Posterior cingulate gyrus (tissue), 11 donors: Measurements from ENCODE around the gene DRAM1.
"Not testable (repeated sequence)": the region's sequence is repeated elsewhere in the genome, so short reads cannot be mapped to it uniquely, and the experiment has no call there.

ENCODE experiments used
- DNase-seq, 10 donors: peaks; one replicate each; pipeline versions ENCODE4 v3.0.0 to v3.0.0-alpha.2; 2020 to 2021; ENCODE audit warnings: mixed read lengths in 3 of 10
- intact Hi-C: fragments of 100-400 bp; cut with DNase I; formaldehyde crosslinking; loops from one replicate; pipeline ENCODE4 v1.15.1; 2023

The DRAM1 gene, protein sequence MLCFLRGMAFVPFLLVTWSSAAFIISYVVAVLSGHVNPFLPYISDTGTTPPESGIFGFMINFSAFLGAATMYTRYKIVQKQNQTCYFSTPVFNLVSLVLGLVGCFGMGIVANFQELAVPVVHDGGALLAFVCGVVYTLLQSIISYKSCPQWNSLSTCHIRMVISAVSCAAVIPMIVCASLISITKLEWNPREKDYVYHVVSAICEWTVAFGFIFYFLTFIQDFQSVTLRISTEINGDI

DNA sequence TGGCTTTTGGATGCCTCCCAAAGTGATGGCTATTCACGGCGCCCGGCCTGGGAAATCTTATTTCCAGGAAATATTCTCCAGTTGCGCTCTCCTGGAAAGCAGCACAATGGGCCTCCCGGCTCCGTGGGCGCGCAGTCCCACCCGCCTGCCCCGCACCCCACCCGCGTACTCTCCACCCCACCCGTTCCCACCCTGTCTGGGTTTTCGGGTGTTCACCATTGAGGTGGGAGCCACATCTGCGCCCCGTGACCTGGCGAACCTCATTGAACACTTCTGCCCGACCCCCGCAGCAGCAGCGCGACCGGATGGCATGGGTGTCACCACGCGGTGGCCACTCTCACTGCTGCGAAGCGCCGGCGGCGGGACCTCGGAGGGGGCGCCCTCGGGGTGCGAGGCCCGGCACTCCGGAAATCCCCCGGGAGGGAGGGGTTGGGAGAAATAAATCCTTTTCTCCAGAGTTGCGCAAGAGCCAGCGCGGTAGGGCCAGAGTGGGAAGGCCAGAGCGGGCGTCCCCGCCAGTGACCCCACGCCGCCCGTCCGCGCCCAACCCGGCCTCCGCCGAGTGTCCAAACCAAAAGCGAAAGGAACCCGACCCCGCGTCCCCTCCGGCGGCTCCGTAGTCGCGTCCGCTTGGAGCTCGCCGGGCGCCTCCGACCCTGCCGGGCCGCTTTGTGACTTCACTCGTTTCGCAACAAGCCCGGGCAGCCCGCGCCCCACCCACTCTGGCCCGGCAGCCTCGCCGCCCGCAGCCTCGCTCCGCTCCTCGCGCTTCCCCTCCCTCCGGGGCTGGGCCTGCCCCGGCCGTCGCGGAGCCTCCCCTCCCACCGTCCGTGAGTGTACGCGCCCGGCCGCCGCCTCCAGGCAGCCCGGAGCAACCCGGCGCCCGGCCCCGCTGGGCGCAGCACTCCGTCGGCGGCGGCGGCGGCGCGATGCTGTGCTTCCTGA lies at the start of gene DRAM1:
DRAM1 (plus strand) TSS at position 720 of the 945 bp plus-strand sequence; CDS start at position 930, 210 bp downstream.
- intact Hi-C loops: no loop called here
- DNase-seq: peak; percentile 38 to 95 (median 64)

DNA sequence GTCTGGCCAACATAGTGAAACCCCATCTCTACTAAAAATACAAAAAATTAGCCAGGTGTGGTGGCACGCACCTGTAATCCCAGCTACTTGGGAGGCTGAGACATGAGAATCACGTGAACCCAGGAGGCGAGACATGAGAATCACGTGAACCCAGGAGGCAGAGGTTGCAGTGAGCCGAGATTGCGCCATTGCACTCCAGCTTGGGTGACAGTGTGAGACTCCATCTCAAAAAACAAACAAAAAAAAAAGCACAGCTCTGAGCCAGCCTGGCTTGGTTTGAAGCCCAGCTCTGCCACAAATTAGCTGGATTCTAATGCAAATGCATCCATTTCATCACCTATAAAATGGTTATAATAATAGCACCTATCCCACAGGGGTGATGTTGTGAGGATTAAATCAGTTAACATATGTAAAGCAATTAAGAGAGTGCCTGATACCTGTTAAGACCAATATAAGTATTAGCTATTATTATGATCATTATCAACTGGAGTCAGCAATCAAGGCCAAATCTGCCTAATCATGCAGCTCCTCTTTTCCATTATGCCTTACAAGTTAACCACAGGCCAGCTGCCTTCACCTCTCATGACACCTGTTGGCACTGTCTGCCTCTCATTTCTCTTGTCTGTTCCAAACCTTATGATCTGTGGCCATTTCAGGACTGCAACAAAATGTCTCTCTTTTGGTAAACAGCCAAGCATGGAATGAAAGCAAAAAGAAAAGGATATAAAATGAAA lies 48.8 kb upstream of the DRAM1 start:
- DNase-seq: no peak
- intact Hi-C loops: loop anchor here (5.0 kb wide), 1 partner anchor 36 kb away; no protein-coding TSS in a partner anchor

DNA sequence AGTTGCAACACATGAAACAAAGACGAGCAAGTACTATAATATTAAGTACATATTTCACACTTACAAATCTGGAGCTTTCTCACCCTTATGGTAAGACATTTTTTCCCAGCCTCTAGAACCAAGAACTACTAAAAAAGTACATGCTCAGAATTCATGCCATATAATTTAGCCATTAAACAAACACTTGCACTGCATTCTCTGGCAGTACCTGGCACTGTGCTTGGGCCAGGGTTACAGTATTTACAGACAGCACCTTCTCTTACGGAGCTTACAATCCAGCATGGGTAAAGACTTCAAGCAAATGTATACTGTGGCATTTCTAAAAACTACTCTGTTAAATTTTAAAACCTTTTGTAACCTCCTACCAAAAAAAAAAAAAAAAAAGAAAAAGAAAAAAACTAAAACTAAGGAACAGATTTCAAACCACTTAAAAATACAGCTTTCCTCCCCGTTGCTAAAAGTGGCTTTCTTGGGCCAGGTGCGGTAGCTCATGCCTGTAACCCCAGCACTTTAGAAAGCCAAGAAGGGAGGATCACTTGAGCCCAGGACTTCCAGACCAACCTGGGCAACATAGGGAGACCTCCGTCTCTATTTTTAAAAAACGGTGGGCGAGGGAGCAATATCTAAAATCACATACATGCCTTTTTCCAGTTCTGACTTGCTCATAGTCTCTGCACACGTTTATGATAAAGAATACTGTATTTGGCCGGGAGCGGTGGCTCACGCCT lies 47.6 kb upstream of the DRAM1 start:
- intact Hi-C loops: loop anchor here (2.0 to 5.0 kb wide), 3 partner anchors 38 to 423 kb away; partner anchors contain the start of gene ARL1
- no peak for DNase-seq

DNA sequence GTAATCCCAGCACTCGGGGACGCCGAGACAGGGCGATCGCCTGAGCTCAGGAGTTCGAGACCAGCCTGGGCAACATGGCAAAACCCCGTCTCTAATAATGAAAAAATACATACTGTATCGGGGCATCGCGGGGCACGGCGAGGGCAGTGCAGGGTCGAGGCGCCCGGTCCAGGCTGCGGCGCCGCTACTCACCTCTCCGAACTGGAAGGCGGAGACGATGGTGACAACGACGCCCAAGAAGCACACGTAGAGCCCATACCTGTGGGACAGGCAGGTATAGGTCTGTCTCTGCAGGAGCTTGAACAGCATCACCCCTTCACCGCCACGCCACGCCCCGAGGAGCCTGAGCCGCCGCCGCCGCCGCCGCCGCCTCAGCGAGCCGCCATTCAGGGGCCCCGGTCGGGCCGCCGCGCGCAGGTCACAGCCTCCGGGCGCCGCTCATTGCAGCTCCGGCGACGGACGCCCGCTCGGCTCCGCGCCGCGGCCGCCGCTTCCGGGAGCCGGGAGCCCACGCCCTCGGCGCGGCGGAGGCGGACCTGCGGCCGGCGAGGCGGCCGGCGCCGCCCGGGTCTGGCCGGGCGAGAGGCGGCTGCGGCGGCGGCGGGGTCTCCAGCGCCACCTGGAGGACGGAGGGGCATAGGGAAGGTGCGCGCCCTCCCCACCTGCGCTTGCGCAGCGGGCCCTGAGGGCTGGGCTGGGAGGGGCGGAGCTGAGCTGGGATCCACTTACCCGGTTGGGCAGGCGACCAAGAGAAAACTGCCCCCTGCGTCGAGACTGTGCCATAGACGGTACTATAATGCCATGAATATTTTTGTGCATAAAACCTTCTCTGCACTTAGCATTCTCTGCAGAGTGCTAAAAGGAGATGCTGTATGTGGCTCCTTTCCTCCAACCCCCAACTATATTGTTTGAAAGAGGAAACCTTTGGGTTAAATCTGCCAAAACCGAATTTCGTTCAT lies 46.7 kb upstream of the DRAM1 start, which contains the start of gene GNPTAB:
GNPTAB (minus strand) TSS at position 593 of the 959 bp plus-strand sequence; CDS start at position 309, 284 bp downstream.
- intact Hi-C loops: loop anchor here (2.0 to 5.0 kb wide), 2 partner anchors 58 to 423 kb away; partner anchors contain the start of gene ARL1

DNA sequence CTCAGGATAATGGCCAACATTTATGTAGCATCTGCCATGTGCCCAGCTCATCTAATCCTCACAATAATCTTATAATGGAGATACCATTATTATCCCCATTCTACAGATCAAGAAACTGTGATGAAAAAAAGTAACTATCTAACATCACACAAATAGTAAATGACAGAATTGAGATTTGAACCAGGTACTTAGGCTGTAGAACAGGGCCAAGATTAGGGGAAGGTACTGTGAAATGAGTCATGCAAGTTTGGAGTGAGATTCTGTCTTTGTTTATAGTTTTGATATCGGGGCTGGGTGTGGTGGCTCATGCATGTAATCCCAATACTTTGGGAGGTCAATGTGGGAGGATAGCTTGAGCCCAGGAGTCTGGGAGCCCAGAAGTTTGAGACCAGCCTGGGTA lies 45.4 kb upstream of the DRAM1 start:
- DNase-seq: no peak
- intact Hi-C loops: loop anchor here (5.0 kb wide), 1 partner anchor 425 kb away; the partner anchor contains the start of gene ARL1

More for the DNA sequence above, 46.7 kb upstream of the DRAM1 start, which contains the start of gene GNPTAB:
- peak; percentile 84 to 99 (median 90) for DNase-seq

DNA sequence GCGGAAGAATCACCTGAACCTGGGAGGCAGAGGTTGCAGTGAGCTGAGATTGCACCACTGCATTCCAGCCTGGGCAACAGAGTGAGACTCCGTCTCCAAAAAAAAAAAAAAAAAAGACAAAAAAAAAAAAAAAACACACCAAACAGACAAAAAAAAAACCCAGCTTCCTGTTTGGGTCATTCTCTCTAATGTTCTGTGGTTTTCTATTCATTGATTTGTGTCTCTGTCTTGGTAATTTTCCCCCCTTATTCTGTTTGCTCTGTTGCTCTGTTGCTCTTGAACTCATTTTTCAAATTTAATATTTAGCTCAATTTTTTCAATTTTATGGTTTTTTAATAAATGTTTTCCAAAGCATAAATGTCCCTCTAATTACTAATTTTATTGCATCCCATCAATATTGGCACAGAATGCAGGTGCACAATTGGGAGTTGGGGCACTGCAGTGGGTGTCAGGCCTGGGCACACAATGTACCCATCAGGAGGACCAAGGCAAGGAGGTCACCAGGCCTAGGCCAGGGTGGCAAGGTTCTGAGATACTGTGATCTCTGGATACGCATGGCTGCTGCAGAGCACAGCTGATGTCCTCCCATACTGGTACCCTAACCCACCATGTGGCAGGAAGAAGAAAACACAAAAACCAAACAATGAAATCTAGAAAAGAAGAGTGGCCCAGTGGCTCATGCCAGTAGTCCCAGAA lies 38.6 kb upstream of the DRAM1 start:
- no peak for DNase-seq
- intact Hi-C loops: loop anchor here (2.0 to 5.0 kb wide), 2 partner anchors 66 to 421 kb away; no protein-coding TSS in a partner anchor

DNA sequence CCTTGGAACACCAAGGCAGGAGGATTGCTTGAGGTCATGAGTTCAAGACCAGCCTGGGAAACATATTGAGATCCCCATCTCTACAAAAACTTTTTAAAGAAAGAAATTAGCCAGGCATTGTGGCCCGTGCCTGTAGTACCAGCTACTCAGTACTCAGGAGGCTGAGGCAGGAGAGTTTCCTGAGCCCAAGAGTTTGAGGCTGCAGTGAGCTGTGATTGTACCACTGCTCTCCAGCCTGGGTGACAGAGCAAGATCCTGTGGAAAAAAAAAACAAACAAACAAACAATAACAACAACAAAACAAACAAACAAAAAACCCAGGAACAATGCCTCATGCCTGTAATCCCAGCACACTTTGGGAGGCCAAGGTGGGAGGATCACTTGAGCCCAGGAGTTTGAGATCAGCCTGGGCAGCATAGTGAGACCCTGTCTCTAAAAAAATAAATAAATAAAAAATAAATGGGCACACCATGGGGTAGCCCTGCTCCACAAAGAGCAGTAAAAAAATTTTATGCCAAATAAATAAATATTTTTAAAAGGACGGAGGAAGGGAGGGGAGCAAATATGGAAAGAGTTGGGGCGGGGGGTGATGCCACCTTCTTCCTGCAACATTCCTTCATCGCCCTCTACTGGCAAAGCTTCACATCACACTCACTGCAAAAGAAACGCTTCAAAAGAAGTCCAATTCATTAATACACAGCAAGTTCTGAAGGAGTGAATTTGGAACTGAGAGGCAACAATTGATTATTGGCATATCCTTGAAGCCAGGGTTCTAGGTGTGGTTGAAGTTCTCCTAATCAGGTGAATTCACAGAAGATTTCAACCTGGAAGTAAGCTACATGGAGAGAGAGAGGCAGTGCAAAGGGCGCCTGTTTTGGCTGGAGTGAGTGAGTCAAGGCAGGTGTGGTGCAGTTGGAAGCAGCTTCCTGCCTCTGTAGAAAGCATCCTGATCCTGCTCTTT lies 37.8 kb upstream of the DRAM1 start:
- DNase-seq: peak in 6 of 10 donors; percentile 34 to 82 (median 66)
- intact Hi-C loops: loop anchor here (2.0 to 5.0 kb wide), 2 partner anchors 67 to 422 kb away; no protein-coding TSS in a partner anchor

DNA sequence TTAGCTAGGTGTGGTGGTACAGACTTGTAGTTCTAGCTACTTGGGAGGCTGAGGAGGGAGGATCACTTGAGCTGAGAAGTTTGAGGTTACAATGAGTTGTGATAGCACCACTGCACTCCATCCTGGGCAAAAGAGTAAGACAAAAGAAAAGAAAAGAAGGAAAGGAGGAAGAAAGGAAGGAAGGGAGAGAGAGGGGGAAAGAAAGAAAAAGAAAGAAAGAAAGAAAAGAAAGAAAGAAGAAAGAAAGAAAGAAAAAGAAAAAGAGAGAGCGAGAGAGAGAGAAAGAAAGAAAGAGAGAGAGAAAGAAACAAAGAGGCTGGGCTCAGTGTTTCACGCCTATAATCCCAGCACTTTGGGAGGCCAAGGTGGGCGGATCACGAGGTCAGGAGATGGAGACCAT lies 36.3 kb upstream of the DRAM1 start:
- intact Hi-C loops: no loop called here
- no peak for DNase-seq

DNA sequence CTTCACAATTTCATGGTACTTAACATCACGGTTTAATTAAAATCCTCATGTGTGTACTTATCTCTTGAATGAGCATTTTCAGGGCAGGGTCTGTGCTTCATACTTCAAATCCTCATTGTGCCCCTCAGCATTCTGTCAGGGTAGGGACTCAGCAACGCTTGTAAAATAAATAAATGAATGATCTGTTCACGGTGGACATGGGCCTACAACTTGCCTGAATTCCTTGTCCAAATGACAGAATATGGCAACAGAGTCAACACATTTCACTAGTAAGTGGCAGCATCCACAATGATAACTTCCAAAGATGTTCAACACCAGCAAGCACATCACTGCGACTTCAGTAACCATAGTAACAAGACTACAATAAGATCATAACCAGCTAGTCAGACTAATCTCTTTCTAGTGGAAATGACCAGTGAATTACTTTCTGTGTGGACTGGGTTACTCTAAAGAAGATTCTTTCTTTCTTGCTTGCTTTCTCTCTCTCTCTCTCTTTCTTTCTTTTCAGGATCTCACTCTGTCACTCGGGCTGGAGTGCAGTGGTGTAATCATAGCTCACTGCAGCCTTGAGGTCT lies 32.2 kb upstream of the DRAM1 start:
- DNase-seq: no peak
- intact Hi-C loops: no loop called here

DNA sequence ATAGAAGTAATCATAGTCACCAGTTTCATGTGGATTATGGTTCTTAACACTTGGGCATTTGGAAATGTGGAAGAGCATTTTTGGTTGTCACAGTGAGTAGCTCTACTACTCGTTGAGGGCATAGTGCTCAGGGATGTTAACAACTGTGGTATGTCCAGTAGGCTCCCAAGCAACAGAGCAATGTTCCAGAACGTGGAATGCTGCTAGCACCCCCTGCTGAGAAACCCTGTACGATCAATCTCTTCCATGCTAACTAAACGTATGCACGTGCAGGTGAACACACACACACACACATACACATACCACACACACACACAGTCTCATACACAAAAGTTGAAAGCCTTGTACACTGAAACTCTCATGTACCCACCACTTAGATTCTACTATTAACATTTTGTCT lies 30.1 kb upstream of the DRAM1 start:
- no peak for DNase-seq
- intact Hi-C loops: no loop called here

DNA sequence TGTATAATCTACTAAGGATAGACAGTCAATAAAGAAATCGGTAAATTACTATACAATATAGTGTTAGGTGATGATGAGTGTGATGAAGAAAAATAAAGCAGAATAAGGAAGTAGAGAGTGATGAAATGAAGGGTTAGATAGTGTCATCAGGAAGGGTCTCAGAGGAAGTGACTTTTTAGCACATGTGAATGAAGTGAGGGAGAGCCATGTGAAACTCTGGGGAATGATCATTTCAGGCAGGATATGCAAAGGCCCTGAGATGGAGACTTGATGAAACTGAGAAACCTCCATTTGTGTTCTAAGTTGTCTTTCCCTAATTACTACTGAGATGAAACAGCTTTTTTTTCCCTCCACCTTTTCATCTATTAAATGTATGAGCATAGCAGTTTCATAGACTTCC lies 27.2 kb upstream of the DRAM1 start:
- DNase-seq: no peak
- intact Hi-C loops: no loop called here

DNA sequence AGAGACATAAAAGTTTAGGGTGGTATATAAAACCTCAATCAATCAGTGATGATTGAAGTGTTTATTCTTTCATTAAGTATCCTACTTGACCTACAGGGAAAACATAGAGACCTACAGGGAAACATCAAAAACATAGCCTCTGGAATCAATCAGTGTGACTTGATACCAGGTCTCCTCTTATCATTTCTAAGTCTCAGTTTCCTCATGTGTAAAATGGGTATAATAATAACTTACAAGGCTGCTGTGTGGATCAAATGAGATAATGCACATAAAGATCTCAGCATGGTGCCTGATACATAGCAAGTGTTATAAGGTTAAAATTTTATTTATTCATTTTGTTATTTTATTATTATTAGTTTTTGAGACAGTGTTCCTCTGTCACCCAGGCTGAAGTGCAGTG lies 24.4 kb upstream of the DRAM1 start:
- intact Hi-C loops: no loop called here
- no peak for DNase-seq

DNA sequence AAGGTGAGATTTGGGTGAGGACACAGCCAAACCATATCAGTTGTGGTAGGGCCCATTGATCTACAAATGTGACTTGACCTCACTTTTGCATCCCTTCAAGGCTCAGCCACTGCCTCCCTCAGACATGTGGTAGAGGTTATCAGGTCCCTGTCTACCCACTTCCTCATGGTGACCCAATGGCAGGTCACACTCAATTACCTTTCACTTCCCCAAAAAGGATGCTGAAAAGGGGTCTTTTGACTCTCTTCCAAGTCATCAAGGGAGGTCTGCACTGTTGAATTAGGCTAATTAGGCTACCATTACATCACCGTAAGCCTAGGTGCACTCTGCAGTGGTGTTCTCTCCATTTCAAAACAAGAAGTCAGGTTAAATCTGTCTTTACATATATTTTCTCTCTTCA lies 22.6 kb upstream of the DRAM1 start:
- intact Hi-C loops: no loop called here

DNA sequence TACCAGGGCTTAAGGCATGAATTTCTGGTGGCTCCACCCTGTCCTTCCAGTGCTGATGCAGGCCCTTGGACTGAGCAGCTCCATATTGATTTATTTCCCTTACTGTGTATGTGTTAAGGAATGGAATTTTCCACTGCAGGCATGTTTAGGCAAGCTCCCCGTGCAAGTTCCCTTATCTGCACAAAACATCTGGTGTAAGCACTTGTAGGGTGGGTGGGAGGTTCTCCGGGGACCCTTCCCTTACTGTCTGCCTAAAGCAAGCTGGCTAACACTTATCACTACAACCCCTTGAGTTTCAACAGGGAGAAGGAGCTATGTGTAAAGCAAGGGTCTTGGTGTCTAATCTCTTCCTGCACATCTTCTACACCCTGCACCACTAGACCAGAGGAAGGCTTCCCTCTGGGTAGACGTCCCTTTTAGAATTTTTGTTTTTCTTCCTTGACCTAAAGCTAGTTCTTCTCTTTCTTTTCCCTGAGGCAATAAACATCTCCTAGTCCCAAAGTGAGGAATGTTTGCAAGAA lies 22.0 kb upstream of the DRAM1 start:
- intact Hi-C loops: no loop called here
- DNase-seq: no peak

More for the DNA sequence above, 22.6 kb upstream of the DRAM1 start:
- no peak for DNase-seq

DNA sequence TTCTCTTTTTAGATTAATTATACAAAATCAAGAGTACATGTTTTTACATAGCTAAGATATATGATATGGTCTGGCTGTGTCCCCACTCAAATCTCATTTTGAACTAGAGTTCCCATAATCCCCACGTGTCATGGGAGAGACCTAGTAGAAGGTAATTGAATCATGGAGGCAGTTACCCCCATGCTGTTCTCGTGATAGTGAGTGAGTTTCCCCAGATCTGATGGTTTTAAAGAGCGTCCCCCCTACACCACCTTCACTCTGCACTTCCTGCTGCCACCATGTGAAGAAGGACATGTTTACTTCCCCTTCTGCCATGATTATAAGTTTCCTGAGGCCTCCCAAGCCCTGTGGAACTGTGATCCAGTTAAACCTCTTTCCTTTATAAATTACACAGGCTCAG lies 21.4 kb upstream of the DRAM1 start:
- intact Hi-C loops: no loop called here
- DNase-seq: no peak

DNA sequence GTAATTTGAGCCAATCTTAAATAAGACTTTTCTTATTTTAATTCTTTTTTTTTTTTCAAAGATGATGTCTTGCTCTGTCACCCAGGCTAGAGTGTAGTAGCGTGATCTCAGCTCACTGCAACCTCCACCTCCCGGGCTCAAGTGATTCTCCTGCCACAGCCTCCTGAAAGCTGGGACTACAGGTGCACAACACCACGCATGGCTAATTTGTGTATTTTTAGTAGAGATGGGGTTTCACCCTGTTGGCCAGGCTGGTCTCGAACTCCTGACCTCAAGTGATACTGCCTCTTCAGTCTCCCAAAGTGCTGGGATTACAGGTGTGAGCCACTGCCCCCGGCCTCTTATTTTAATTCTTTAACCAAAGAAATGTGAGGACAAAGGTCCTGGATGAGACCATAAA lies 20.8 kb upstream of the DRAM1 start:
- DNase-seq, intact Hi-C loops: not testable (repeated sequence)
